PC-9 (cell line): Measurements from ENCODE around the gene PTPRG. TPM values are rescaled to one million over a fixed set of nuclear protein-coding genes. Genes with fewer than 3 reads are reported as not detected.

Experiments used
- BruUV-seq: library from RNA; stranded (reverse); fragments of 400-500 nt; replicated peaks from 2 replicates; lab custom pipeline; 2021; lab: Mats Ljungman, UMichigan
- CTCF ChIA-PET: fragments of 300-600 bp; sonication (Branson Sonifier 250); formaldehyde crosslinking; loops from one replicate; lab custom pipeline; 2022; ENCODE audit warnings: antibody characterized with exemption; lab: Charles Lee
- POLR2A ChIA-PET: fragments of 300-600 bp; sonication (Branson Sonifier 250); formaldehyde crosslinking; loops from one replicate; lab custom pipeline; 2022; ENCODE audit warnings: antibody characterized with exemption; ENCODE audit not compliant: unreplicated experiment; lab: Charles Lee
- DNase-seq, 2 experiments: peaks; one replicate each; pipeline versions ENCODE4 v3.0.0 to v3.0.0-alpha.2; 2015 to 2022; ENCODE audit warnings: mixed read lengths in 1 of 2
- H2AFZ ChIP-seq: fragments of 200-600 bp; sonication (generic); 2 replicates; pipeline ENCODE4 v1.8.1; 2017; ENCODE audit warnings: antibody characterized with exemption
- H3F3A ChIP-seq: fragments of 200-600 bp; sonication (generic); 2 replicates; pipeline ENCODE4 v1.8.1; 2017; ENCODE audit warnings: antibody characterized with exemption, mild to moderate bottlenecking, low read depth; ENCODE audit not compliant: insufficient read depth
- H3K27ac ChIP-seq: fragments of 200-600 bp; sonication (generic); 2 replicates; pipeline ENCODE4 v1.6.1; 2016; ENCODE audit warnings: mixed run types
- H3K27me3 ChIP-seq: fragments of 200-600 bp; sonication (generic); 2 replicates; pipeline ENCODE4 v1.6.1; 2016; ENCODE audit warnings: low read depth, mixed run types; ENCODE audit not compliant: insufficient read depth
- H3K36me3 ChIP-seq: fragments of 200-600 bp; sonication (generic); 2 replicates; pipeline ENCODE4 v1.6.1; 2016; ENCODE audit warnings: low read depth, mixed run types
- H3K4me1 ChIP-seq: fragments of 200-600 bp; sonication (generic); replicated peaks from 2 replicates; pipeline ENCODE4 v1.6.1; 2016; ENCODE audit warnings: mixed run types; ENCODE audit not compliant: insufficient read depth
- H3K4me2 ChIP-seq: fragments of 200-600 bp; sonication (generic); 2 replicates; pipeline ENCODE4 v1.6.1; 2017; ENCODE audit warnings: mixed run types
- H3K4me3 ChIP-seq: fragments of 200-600 bp; sonication (generic); 2 replicates; pipeline ENCODE4 v1.6.1; 2016; ENCODE audit warnings: mixed run types
- H3K79me2 ChIP-seq: fragments of 200-600 bp; sonication (generic); 2 replicates; pipeline ENCODE4 v1.6.1; 2017; ENCODE audit warnings: low read depth, mixed run types
- H3K9me2 ChIP-seq: fragments of 200-600 bp; sonication (generic); 2 replicates; pipeline ENCODE4 v1.8.1; 2017; ENCODE audit warnings: mild to moderate bottlenecking; ENCODE audit not compliant: insufficient read depth
- H3K9me3 ChIP-seq: fragments of 200-600 bp; sonication (generic); 2 replicates; pipeline ENCODE4 v1.8.1; 2016; ENCODE audit warnings: low read depth; ENCODE audit not compliant: insufficient read depth
- H4K20me1 ChIP-seq: fragments of 200-600 bp; sonication (generic); 2 replicates; pipeline ENCODE4 v1.8.1; 2017; ENCODE audit not compliant: insufficient read depth
- EZH2 ChIP-seq: fragments of 200-600 bp; sonication (generic); IDR thresholded peaks from 2 replicates; pipeline ENCODE4 v1.8.0; 2017; ENCODE audit warnings: antibody characterized with exemption, low read depth
- intact Hi-C: fragments of 100-400 bp; cut with micrococcal nuclease; formaldehyde crosslinking; loops from one replicate; pipeline ENCODE4 v1.10.0; 2022; ENCODE audit not compliant: unreplicated experiment
- total RNA-seq: library from RNA; stranded (reverse); gene quantifications from 2 replicates; pipeline ENCODE4 v1.2.3, GENCODE V29; 2021
- TF ChIP-seq, protein P1 (sequence below): fragments of 200-600 bp; sonication (generic); conservative IDR thresholded peaks from 2 replicates; pipeline ENCODE4 v1.6.1; 2017; ENCODE audit warnings: mixed run types, antibody characterized with exemption, mild to moderate bottlenecking, moderate library complexity

Gene PTPRG
- total RNA-seq, 1 experiment from 2014 or later = 32.9 TPM

DNA sequence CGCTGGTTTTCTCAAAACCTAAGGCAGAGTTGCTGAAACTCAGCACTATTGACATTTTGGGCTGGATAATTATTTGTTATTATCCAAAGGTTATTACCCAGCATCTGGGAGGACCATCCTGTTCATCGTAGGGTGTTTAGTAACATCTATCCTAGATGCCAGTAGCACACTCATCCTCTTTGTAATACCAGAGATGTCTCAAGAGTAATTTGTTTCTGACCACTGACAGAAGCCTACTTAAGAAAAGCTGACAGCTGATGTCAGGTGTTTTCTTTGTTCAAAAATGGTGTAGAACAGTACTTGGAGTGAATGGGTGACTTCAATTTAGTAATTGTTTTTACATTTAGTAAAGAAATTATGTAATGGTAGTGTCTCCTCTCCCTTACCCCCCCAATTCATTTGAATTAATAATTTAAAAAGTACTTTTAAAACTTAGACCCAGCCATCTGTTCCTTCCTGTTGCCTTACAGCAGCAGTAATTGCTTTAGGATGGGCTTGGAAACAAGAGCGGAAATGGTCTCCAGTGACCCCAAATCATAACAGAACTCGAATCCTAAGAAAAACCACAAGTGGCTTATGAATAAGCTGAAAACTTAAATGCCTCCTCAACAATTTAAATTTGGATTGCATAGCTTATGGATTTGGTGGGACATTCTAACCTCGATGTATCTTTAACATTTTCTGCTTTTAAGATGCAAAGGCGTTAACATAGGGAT is 105.4 kb downstream of the PTPRG start:
- no peaks in the 10 kb centered on the region for H3K9me3 ChIP-seq

DNA sequence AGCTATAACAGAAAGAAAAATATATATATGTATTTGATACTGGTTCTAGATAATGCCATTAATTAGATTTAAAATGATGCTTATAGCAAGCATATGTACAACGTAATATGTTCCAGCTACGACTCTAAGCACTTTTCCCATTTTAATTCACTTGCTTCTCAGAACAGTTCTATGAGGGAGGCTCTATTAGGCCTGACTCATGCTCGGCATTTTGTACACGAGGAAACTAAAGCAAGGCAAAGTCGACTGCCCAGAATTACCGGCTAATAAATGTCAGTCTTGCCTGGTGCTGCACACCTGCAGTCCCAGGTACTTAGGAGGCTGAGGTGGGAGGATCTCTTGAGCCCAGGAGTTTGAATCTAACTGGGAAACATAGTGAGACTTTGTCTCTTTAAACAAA is 106.0 kb downstream of the PTPRG start:
- H3K9me3 ChIP-seq = no peaks in the 10 kb centered on the region
- POLR2A ChIA-PET = no interaction called here
- BruUV-seq = no TSS peak

More for the DNA sequence above, 105.4 kb downstream of the PTPRG start:
- no peaks in the 10 kb centered on the region for H4K20me1 ChIP-seq
- H3K4me2 ChIP-seq = no peak overlapping the region
- no TSS peak for BruUV-seq
- no peak overlapping the region for H2AFZ ChIP-seq
- no peaks in the 10 kb centered on the region for H3F3A ChIP-seq
- no peak overlapping the region for H3K27ac ChIP-seq
- no peaks in the 10 kb centered on the region for H3K79me2 ChIP-seq
- peaks cover 11% of the 10 kb centered on the region for H3K4me1 ChIP-seq
- intact Hi-C loops = no loop called here
- no peaks in the 10 kb centered on the region for H3K9me2 ChIP-seq
- TF ChIP-seq, protein P1, sequence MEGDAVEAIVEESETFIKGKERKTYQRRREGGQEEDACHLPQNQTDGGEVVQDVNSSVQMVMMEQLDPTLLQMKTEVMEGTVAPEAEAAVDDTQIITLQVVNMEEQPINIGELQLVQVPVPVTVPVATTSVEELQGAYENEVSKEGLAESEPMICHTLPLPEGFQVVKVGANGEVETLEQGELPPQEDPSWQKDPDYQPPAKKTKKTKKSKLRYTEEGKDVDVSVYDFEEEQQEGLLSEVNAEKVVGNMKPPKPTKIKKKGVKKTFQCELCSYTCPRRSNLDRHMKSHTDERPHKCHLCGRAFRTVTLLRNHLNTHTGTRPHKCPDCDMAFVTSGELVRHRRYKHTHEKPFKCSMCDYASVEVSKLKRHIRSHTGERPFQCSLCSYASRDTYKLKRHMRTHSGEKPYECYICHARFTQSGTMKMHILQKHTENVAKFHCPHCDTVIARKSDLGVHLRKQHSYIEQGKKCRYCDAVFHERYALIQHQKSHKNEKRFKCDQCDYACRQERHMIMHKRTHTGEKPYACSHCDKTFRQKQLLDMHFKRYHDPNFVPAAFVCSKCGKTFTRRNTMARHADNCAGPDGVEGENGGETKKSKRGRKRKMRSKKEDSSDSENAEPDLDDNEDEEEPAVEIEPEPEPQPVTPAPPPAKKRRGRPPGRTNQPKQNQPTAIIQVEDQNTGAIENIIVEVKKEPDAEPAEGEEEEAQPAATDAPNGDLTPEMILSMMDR = no peak
- TF ChIP-seq EZH2 = no peak
- no peaks in the 10 kb centered on the region for H3K27me3 ChIP-seq
- no peaks in the 10 kb centered on the region for H3K36me3 ChIP-seq
- DNase-seq = no peak
- H3K4me3 ChIP-seq = no peak overlapping the region
- ChIA-PET CTCF (no interaction called here), POLR2A (no interaction called here)

GRCh38 chr3:61667814-61668213 is 106.4 kb downstream of the PTPRG start:
- ChIA-PET POLR2A (no interaction called here), CTCF (no interaction called here)
- H4K20me1 ChIP-seq = no peaks in the 10 kb centered on the region
- no peaks in the 10 kb centered on the region for H3K9me2 ChIP-seq
- no peaks in the 10 kb centered on the region for H3K9me3 ChIP-seq
- no peak overlapping the region for H3K4me3 ChIP-seq
- no TSS peak for BruUV-seq
- H3K79me2 ChIP-seq = no peaks in the 10 kb centered on the region
- no peak overlapping the region for H3K27ac ChIP-seq
- no peaks in the 10 kb centered on the region for H3K36me3 ChIP-seq
- no peak overlapping the region for H3K4me2 ChIP-seq
- no peaks in the 10 kb centered on the region for H3K27me3 ChIP-seq
- TF ChIP-seq EZH2 = no peak
- TF ChIP-seq, protein P1 = no peak
- intact Hi-C loops = no loop called here
- peaks cover 11% of the 10 kb centered on the region for H3K4me1 ChIP-seq
- no peak for DNase-seq
- no peaks in the 10 kb centered on the region for H3F3A ChIP-seq
- no peak overlapping the region for H2AFZ ChIP-seq

More for the DNA sequence above, 106.0 kb downstream of the PTPRG start:
- CTCF ChIA-PET = no interaction called here
- no peaks in the 10 kb centered on the region for H3K36me3 ChIP-seq
- H3K79me2 ChIP-seq = no peaks in the 10 kb centered on the region
- H3K4me3 ChIP-seq = no peak overlapping the region
- no peaks in the 10 kb centered on the region for H3K27me3 ChIP-seq
- no peaks in the 10 kb centered on the region for H3K9me2 ChIP-seq
- H4K20me1 ChIP-seq = no peaks in the 10 kb centered on the region
- H3K4me2 ChIP-seq = no peak overlapping the region
- H2AFZ ChIP-seq = no peak overlapping the region
- TF ChIP-seq, protein P1 = no peak
- no peak for TF ChIP-seq EZH2
- DNase-seq = no peak
- peaks cover 11% of the 10 kb centered on the region for H3K4me1 ChIP-seq
- H3K27ac ChIP-seq = no peak overlapping the region
- intact Hi-C loops = no loop called here
- no peaks in the 10 kb centered on the region for H3F3A ChIP-seq
